Measurements from ENCODE around the gene RYR1.

The RYR1 gene

DNA sequence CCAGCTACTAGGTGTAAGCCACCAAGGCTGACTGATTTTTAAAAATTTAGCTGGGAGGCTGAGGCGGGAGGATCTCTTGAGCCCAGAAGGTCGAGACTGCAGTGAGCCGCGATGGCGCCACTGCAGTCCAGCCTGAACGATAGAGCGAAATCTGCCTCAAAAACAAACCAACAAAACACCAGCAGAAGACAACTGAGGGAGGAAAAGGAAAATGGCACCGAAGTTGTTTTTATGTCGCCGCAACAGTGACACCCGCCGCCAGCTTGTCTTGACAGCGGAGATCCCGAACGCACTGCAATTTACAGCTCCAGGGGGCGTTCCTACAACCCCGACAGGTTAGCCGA is 30.9 kb upstream of the RYR1 start:
- Histone ChIP-seq H3K4me3 (ENCODE audit: low read length) (peak overlapping the region; percentile 66), H3K4me2 (ENCODE audit: low read length) (peak overlapping the region; percentile 74), H3K27ac (ENCODE audit: low read depth, low read length) (no peak overlapping the region; the same call in 1 of the 2 replicates), H4K20me1 (ENCODE audit: control insufficient read depth, insufficient read depth, low read depth, low read length) (no peaks in the 10 kb centered on the region), H3K27me3 (ENCODE audit: control insufficient read depth, low read length) (no peaks in the 10 kb centered on the region), H3K79me2 (ENCODE audit: control insufficient read depth, low read length) (peaks cover 4% of the 10 kb centered on the region; the same call in 1 of the 2 replicates), H3K9me3 (ENCODE audit: control insufficient read depth, insufficient read depth, low read length) (no peaks in the 10 kb centered on the region), H3K9me2 (replicated peaks; ENCODE audit: control insufficient read depth, low read length) (no peaks in the 10 kb centered on the region), H3K36me3 (ENCODE audit: control insufficient read depth, low read length) (no peaks in the 10 kb centered on the region), H3K4me1 (ENCODE audit: control insufficient read depth, low read length) (peaks cover 9% of the 10 kb centered on the region), H3F3A (ENCODE audit: control insufficient read depth, insufficient read depth) (no peaks in the 10 kb centered on the region)
- TF ChIP-seq, protein P1, sequence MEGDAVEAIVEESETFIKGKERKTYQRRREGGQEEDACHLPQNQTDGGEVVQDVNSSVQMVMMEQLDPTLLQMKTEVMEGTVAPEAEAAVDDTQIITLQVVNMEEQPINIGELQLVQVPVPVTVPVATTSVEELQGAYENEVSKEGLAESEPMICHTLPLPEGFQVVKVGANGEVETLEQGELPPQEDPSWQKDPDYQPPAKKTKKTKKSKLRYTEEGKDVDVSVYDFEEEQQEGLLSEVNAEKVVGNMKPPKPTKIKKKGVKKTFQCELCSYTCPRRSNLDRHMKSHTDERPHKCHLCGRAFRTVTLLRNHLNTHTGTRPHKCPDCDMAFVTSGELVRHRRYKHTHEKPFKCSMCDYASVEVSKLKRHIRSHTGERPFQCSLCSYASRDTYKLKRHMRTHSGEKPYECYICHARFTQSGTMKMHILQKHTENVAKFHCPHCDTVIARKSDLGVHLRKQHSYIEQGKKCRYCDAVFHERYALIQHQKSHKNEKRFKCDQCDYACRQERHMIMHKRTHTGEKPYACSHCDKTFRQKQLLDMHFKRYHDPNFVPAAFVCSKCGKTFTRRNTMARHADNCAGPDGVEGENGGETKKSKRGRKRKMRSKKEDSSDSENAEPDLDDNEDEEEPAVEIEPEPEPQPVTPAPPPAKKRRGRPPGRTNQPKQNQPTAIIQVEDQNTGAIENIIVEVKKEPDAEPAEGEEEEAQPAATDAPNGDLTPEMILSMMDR (IDR thresholded peaks at IDR 0.05; ENCODE audit: low read depth, low read length, poor library complexity, severe bottlenecking), result no peak
- no peak for TF ChIP-seq EZH2phosphoT487 (IDR thresholded peaks at IDR 0.05; ENCODE audit: borderline replicate concordance, low read length)

DNA sequence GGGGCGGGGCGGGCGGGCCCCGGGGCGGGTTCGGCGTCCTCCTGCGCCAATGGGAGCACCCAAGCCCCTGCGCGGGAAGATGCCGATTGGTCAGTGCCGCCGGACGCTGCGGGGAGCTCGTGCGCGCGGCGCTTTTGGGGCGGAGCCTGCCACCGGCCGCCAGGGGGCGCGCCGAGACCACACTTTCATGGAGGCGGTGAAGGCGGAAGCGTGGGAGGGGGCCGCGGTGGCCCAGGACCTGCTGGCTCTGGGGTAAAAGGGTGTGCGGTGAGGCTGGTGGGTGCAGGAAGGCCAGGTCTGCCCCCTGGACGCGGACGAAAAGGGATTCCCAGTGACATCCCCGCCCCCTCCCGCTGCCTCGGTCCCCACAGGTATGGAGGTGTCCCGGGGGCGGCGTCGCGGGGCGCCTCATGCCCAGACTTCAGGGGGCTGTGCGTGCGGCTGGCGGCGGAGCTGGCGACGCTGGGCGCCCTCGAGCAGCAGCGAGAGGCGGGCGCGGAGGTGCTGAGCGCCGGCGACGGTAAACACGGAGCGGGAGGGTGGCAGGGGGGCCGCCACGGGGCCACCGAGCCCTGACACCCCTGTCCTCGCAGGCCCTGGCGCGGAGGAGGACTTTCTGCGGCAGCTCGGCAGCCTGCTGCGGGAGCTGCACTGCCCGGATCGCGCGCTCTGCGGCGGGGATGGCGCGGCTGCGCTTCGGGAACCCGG is 30.4 kb upstream of the RYR1 start, which contains the start of gene FAM98C:
FAM98C (plus strand) TSS at position 127 of the 708 bp plus-strand sequence; CDS start at position 188, 61 bp downstream.
- H3K36me3 ChIP-seq (ENCODE audit: control insufficient read depth, low read length), result no peaks in the 10 kb centered on the region
- H3K9me3 ChIP-seq (ENCODE audit: control insufficient read depth, insufficient read depth, low read length), result no peaks in the 10 kb centered on the region
- H3K4me3 ChIP-seq (ENCODE audit: low read length), result peak within 1 kb of the TSS; percentile 82
- H4K20me1 ChIP-seq (ENCODE audit: control insufficient read depth, insufficient read depth, low read depth, low read length), result no peaks in the 10 kb centered on the region
- no peak for TF ChIP-seq EZH2phosphoT487 (IDR thresholded peaks at IDR 0.05; ENCODE audit: borderline replicate concordance, low read length)
- TF ChIP-seq, protein P1 (IDR thresholded peaks at IDR 0.05; ENCODE audit: low read depth, low read length, poor library complexity, severe bottlenecking), result peak; percentile 91
- no peaks in the 10 kb centered on the region for H3K27me3 ChIP-seq (ENCODE audit: control insufficient read depth, low read length)
- peaks cover 4% of the 10 kb centered on the region; the same call in 1 of the 2 replicates for H3K79me2 ChIP-seq (ENCODE audit: control insufficient read depth, low read length)
- H3K4me2 ChIP-seq (ENCODE audit: low read length), result peak within 1 kb of the TSS; percentile 76
- no peak within 1 kb of the TSS; the same call in 1 of the 2 replicates for H3K27ac ChIP-seq (ENCODE audit: low read depth, low read length)
- peaks cover 9% of the 10 kb centered on the region for H3K4me1 ChIP-seq (ENCODE audit: control insufficient read depth, low read length)
- H3K9me2 ChIP-seq (replicated peaks; ENCODE audit: control insufficient read depth, low read length), result no peaks in the 10 kb centered on the region
- no peaks in the 10 kb centered on the region for H3F3A ChIP-seq (ENCODE audit: control insufficient read depth, insufficient read depth)

DNA sequence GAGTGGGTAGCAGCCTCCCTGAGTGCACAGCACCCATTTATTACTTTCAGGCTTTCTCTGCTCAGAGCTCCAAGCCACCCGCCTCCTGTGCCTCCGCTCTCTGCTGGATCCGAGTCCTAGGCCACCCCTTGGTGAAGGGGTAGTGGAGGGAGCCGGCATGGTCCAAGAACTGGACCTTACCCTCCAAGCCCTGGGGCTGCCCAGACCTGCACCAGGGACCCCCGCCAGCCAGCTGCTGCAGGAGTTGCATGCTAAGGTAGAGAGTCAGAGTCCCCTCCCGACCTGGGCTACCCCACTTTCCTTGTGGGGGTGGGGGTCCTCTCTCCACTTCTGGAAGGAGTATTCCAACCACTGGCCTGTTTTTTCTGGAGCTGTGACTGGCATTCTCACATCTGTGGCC is 28.6 kb upstream of the RYR1 start:
- Histone ChIP-seq H3F3A (ENCODE audit: control insufficient read depth, insufficient read depth) (no peaks in the 10 kb centered on the region), H3K27me3 (ENCODE audit: control insufficient read depth, low read length) (no peaks in the 10 kb centered on the region), H3K9me2 (replicated peaks; ENCODE audit: control insufficient read depth, low read length) (no peaks in the 10 kb centered on the region), H3K4me2 (ENCODE audit: low read length) (no peak overlapping the region), H3K4me1 (ENCODE audit: control insufficient read depth, low read length) (peaks cover 9% of the 10 kb centered on the region), H3K9me3 (ENCODE audit: control insufficient read depth, insufficient read depth, low read length) (no peaks in the 10 kb centered on the region), H3K27ac (ENCODE audit: low read depth, low read length) (no peak overlapping the region), H4K20me1 (ENCODE audit: control insufficient read depth, insufficient read depth, low read depth, low read length) (no peaks in the 10 kb centered on the region), H3K36me3 (ENCODE audit: control insufficient read depth, low read length) (no peaks in the 10 kb centered on the region), H3K79me2 (ENCODE audit: control insufficient read depth, low read length) (peaks cover 4% of the 10 kb centered on the region; the same call in 1 of the 2 replicates), H3K4me3 (ENCODE audit: low read length) (no peak overlapping the region)
- no peak for TF ChIP-seq EZH2phosphoT487 (IDR thresholded peaks at IDR 0.05; ENCODE audit: borderline replicate concordance, low read length)
- TF ChIP-seq, protein P1 (IDR thresholded peaks at IDR 0.05; ENCODE audit: low read depth, low read length, poor library complexity, severe bottlenecking), result no peak
